ENCODE data around the gene CCR6.

Gene CCR6

GRCh38 chr6:167098825-167099225, 24.1 kb upstream of the CCR6 start:
- DNase-seq (ENCODE audit: low spot score): no peak

- no peak for DNase-seq (ENCODE audit: low spot score)
Observed at GRCh38 chr6:167099707-167100106, 23.2 kb upstream of the CCR6 start.

GRCh38 chr6:167100241-167100674, 22.6 kb upstream of the CCR6 start:
- no peak for DNase-seq (ENCODE audit: low spot score)

GRCh38 chr6:167102318-167102717, 20.6 kb upstream of the CCR6 start:
- DNase-seq (ENCODE audit: low spot score): no peak

GRCh38 chr6:167103041-167103891, 19.6 kb upstream of the CCR6 start:
- DNase-seq (ENCODE audit: low spot score): no peak

- DNase-seq (ENCODE audit: low spot score): no peak
Observed at GRCh38 chr6:167104388-167104787, 18.5 kb upstream of the CCR6 start.

- no peak for DNase-seq (ENCODE audit: low spot score)
Observed at GRCh38 chr6:167105060-167105459, 17.8 kb upstream of the CCR6 start.

- no peak for DNase-seq (ENCODE audit: low spot score)
Observed at GRCh38 chr6:167106406-167106805, 16.5 kb upstream of the CCR6 start.

GRCh38 chr6:167107787-167108186, 15.1 kb upstream of the CCR6 start:
- DNase-seq (ENCODE audit: low spot score): no peak

- no peak for DNase-seq (ENCODE audit: low spot score)
Observed at GRCh38 chr6:167108278-167108677, 14.6 kb upstream of the CCR6 start.

- DNase-seq (ENCODE audit: low spot score): no peak
Observed at GRCh38 chr6:167109651-167110050, 13.2 kb upstream of the CCR6 start.

GRCh38 chr6:167111597-167111996, 11.3 kb upstream of the CCR6 start:
- DNase-seq (ENCODE audit: low spot score): no peak

GRCh38 chr6:167112421-167112820, 10.5 kb upstream of the CCR6 start:
- no peak for DNase-seq (ENCODE audit: low spot score)

- DNase-seq (ENCODE audit: low spot score): no peak
Observed at GRCh38 chr6:167113047-167113754, 9.7 kb upstream of the CCR6 start.

- DNase-seq (ENCODE audit: low spot score): no peak
Observed at GRCh38 chr6:167113935-167114910, 8.7 kb upstream of the CCR6 start.

- DNase-seq (ENCODE audit: low spot score): no peak
Observed at GRCh38 chr6:167115054-167115453, 7.8 kb upstream of the CCR6 start.

- no peak for DNase-seq (ENCODE audit: low spot score)
Observed at GRCh38 chr6:167116109-167116837, 6.6 kb upstream of the CCR6 start.

GRCh38 chr6:167116838-167117228, 6.1 kb upstream of the CCR6 start:
- no peak for DNase-seq (ENCODE audit: low spot score)

GRCh38 chr6:167118006-167118405, 4.9 kb upstream of the CCR6 start:
- DNase-seq (ENCODE audit: low spot score): no peak

- DNase-seq (ENCODE audit: low spot score): no peak
Observed at GRCh38 chr6:167118839-167119238, 4.1 kb upstream of the CCR6 start.
